HCEC 1CT (cell line): ENCODE results near the gene PPP1R16B.

Source experiments
- DNase-seq: peaks from one replicate; pipeline ENCODE4 v3.0.0-alpha.2; 2017

Gene PPP1R16B

DNA sequence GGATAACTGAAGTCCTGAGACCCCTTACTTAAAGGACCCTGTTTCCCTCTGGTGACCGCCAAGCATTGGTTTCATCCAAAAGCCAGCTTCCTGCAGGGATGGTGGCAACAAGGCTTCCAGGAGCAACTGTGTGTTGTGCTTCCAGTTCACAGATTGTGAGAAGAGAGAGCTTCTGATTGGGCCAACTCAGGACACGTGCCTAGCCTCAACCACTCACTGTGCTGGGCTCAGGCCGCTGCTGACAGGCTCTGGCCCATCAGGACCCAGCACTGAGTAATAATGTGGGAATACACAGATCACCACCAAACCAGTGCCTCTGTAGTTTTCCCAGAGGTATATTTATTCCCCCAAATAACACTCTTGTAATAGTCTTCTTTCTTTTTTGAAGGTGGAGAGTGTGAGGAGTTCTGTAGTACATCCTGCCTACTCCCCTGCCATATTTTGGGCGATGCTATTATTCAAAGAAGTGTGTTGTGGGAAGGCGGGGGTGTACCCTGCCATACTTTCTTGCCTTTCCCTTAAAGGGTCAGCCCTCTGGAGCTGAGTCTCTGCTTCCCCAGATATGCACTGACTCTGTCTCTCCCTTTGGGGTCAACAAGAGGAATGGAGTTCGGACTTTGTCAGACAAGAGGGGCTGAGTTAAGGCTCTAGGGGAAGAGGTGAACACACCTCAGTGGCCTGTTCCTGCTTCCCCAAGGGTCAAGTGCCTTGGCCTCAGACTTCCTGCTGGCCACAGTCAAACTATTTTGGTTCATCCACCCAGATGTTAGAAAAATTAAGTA is 23.2 kb downstream of the PPP1R16B start:
- no peak for DNase-seq

GRCh38 chr20:38829296-38829875 is 23.9 kb downstream of the PPP1R16B start:
- no peak for DNase-seq

- no peak for DNase-seq
Observed at GRCh38 chr20:38830356-38830755, 24.9 kb downstream of the PPP1R16B start.

DNA sequence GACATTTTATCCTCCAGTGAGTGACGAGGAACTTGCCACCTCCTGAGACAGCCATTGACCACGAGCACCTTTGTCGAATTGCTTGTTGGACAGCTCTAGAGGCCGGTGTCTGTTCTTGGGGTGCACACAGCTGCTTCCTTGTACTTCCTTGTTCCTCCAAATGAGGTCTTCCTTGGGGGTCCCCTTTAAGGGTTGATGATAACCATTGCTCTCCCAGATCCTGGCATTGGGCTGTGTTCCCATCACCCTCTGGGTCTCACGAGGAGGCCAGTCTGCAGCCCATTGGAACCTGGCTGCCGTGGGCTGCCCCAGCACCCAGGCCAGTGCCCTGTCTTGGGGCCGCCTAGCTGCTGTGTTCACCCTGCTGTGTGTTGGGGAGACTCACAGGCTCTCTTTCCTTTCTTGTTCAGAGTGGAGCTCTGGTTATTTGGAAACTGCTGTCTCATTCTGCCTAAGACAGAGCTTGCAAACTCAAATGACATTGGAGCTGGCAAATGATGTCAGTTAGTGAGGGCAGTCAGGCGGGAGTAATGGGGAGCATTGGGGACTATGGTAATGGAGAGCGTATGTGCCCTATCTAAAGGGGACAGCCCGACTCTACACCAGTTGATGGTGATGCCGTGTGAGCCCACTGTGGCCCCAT is 25.7 kb downstream of the PPP1R16B start:
- no peak for DNase-seq

DNA sequence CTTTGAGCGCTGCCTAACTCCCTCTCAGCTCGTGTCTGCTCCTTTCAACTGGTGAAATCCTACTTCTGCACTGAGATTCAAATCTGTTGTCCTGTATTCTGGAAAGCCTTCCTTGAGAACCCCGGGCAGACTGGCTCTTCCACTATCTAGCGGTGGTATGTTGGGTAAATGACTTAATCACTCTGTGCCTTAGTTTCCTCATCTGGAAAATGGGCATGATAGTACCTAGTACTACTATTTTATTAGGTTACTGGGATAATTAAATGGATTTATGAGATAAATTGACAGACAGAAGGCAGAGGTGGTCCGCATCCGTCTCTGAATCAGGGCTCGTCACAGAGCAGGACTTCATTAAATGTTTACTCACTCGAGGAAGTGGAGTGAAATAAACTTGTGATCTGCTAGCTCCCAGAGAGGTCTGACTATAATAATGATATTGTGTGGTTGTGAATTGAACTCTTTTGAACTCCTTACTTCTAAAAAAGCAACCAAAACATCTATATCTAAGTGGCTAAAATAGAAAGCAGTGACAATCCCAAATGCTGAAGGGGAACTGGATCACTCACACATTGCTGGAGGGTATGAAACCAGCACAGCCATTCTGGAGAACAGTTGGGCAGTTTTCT is 26.6 kb downstream of the PPP1R16B start:
- DNase-seq, result no peak

DNA sequence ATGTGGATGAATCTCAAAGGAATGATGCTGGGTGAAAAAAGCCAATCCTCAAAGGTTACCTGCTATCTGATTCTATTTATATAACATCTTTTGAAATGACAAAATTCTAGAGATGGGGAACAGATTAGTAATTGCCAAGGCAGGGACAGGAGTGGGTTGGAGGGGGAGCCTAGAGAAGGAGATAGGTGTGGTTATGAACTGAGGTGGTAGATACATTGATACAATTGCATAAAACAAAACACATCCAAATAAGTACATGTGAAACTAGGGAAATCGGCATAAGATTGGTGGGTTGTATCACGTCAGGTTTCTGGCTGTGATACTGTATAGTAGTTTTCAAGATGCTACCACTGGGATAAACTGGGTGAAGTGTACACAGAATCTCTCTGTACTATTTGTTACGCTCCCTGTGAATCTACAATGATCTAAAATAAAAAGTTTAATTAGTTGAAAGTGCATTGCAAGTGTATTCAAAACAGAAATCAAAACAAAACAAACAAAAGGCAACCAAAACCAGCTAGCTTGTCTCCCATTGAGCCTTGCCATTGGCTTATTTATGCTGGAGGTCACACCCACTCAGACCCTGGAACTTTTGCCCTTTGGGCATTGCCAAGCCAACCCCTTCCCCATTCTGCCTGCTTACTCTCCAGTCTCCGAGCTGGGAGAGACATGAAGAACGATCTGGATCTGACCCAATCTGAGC is 27.8 kb downstream of the PPP1R16B start:
- no peak for DNase-seq

- no peak for DNase-seq
Observed at GRCh38 chr20:38833857-38834164, 28.3 kb downstream of the PPP1R16B start.

- DNase-seq, result no peak
Observed at GRCh38 chr20:38834868-38835267, 29.4 kb downstream of the PPP1R16B start.

- no peak for DNase-seq
Observed at GRCh38 chr20:38835792-38836191, 30.3 kb downstream of the PPP1R16B start.

DNA sequence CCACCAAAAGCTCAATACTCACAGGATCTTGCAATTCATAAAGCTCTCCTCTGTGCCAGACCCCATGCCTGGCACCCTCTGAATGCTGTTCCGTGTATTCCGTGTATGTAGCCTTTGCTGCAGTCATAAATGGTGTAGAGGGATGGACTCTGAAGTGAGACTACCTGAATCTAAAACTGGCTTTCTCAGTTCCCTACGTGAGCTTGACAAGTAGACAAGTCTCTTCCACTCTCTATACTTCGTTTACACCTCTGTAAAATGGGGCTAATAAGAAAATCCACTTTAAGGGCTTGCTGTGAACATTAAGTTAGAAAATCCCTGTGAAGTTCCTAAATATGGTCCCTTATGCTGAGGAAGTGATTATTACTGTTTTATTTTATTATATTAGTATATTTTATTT is 31.5 kb downstream of the PPP1R16B start:
- DNase-seq, result no peak

- no peak for DNase-seq
Observed at GRCh38 chr20:38838326-38838725, 32.8 kb downstream of the PPP1R16B start.

- DNase-seq, result no peak
Observed at GRCh38 chr20:38839563-38839962, 34.1 kb downstream of the PPP1R16B start.

DNA sequence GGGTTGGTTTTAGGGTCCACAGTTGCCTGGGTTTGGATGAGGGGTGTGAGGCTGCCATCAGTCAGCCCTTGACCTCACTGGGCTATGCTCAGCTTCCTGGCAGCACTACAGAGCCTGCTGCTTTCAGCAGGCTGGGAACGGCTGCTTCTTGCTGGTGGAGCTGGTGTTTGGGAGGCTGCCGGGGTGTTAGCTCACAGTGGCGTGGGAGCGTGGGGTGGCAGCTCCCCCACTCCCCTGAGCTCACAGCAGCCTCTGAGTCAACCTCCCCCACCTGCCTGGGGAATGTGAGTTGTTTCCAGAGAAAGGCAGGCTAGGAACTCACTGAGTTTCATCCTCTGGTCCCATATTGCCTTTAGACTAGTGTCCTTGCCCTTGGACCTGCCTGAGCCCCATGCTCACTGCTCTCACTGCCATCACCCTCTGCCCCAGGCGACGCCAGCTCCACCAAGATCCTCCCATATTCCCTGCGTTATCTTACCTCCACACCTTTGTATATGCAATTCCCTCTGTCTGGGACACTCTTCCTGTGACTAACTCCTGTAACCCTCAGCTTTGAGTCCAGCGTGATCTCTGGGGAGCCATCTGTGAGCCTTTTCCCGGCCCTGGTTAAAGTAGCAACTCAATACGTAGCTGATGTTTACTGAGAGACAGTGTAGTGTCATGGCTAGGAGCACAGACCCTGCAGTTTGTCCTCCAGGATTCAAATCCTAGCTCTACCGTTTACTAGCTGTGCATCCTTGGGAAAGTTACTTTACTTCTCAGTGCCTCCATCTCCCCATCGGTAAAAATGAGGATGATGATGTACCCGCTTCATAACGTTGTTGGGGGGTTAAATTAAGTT is 34.8 kb downstream of the PPP1R16B start:
- DNase-seq, result no peak

- no peak for DNase-seq
Observed at GRCh38 chr20:38840894-38841470, 35.5 kb downstream of the PPP1R16B start.

GRCh38 chr20:38841570-38841969 is 36.1 kb downstream of the PPP1R16B start:
- no peak for DNase-seq

DNA sequence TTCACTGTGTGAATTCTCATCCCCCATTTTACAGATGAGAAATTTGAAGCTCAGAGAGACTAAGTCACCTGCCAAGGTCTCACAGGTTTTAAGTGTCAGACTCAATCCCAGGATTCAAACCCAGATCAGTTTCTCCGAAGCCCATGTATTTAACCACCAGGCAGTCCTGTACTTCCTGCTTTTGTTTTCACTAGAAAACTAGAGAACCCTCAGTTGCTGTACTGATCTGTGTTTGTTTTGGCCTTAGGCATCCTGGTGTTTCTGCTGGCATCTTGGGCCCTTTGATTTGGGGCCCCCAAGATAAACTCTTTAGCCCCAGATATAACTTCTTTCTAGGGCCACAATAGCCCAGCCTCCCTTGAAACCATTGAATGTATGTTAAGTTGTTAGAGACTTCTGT is 36.5 kb downstream of the PPP1R16B start:
- DNase-seq, result no peak

DNA sequence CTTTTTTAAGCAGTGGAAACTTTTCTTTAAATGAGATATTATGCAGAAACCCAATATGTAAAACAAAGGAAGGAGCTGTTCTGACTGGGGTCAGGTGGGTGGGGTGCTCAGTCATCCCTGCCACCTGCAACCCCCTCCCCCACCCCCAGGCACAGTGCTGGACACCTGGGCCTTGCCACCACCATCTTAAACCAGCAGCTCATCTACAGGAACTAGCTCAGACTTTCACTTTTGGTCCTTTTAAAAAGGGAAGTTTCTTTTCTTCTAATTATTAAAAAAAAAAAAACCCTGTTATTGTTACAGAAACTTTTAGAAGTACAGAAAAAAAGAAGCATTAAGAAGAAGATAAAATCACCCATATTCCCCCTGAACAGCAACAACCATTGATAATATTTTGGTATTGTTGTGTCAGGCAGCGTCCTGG is 37.1 kb downstream of the PPP1R16B start:
- DNase-seq, result no peak

- DNase-seq, result no peak
Observed at GRCh38 chr20:38843346-38843745, 37.8 kb downstream of the PPP1R16B start.

DNA sequence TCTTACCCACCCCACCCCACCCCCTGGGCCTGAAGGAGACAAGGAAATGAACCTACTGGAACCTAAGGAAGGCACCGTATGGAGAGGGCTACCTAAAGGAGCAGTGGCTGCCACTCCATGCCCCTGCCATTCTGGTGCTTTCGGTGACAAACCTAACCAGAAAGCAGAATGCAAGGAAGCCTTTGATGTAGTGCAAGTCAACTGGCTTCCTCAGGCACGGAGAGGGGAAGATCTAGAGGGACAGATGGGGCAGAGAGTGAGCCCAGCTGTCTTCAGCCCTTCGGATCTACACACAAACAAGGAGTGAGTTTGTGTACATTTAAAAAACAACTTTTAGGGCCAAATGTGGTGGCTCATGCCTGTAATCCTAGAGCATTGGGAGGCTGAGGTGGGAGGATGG is 39.5 kb downstream of the PPP1R16B start:
- no peak for DNase-seq

DNA sequence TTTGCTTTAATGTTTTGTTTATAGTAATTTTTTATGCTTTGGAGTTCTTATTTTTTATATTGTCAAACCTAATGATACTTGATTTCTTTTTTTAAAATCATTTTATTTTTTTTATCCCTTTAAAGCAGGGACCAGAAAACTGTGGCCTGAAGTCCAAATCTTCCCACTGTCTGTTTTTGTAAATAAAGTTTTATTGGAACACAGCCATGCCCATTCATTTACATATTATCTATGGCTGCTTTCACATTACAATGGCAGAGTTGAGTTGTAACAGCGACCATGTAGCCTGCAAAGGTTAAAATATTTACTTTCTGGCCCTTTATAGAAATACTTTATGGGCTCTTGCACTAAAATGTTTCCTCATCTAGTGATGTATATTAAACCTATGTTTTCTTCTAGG is 42.3 kb downstream of the PPP1R16B start:
- DNase-seq, result no peak

DNA sequence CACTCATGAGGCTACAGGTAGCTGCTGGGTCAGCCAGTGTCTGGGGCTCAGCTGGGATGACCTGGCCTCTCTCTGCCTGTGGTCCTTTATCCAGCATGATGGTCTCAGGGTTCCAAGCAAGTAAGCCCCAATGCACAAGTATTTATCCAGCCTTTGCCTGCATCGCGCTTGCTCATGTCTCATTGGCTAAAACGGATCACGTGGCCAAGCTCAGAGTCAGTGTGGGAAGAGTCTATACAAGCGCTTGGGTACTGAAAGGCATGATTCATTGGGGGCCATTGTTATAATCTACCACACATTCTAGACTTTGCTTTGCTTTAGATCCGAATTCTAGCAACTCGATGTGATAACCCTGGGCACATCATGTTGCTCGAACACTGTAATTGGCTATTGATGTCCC is 48.3 kb downstream of the PPP1R16B start:
- no peak for DNase-seq

GRCh38 chr20:38854654-38855066 is 49.2 kb downstream of the PPP1R16B start:
- DNase-seq, result no peak
